ENCODE results near the gene PLCB1. TPM values are rescaled to one million over a fixed set of nuclear protein-coding genes. Genes with fewer than 3 reads are reported as not detected.

Gene PLCB1
- polyA plus RNA-seq, 1 experiment, result 16.4 TPM

- Histone ChIP-seq H3K4me3 (ENCODE audit: low read depth, low read length) (no peak overlapping the region), H3K27me3 (ENCODE audit: control insufficient read depth, insufficient read depth, low read length) (no peaks in the 10 kb centered on the region), H3K9me3 (ENCODE audit: control insufficient read depth, insufficient read depth, low read length) (no peaks in the 10 kb centered on the region), H3K27ac (ENCODE audit: low read depth, low read length) (no peak overlapping the region)
- ChIA-PET POLR2A (no interaction called here), CTCF (interaction anchor here (1.0 kb wide), 1 partner anchor 9 kb away, joined by 3 read pairs; no protein-coding TSS in a partner anchor)
- no peak for DNase-seq (ENCODE audit: low read depth, low spot score)
- TF ChIP-seq CTCF (IDR thresholded peaks at IDR 0.05; ENCODE audit: low read depth, low read length), result no peak
Measured at GRCh38 chr20:8624616-8625015, 492.6 kb downstream of the PLCB1 start.

GRCh38 chr20:8627340-8628004 is 495.4 kb downstream of the PLCB1 start:
- DNase-seq (ENCODE audit: low read depth, low spot score), result no peak
- H3K27ac ChIP-seq (ENCODE audit: low read depth, low read length), result no peak overlapping the region
- CTCF ChIA-PET, result no interaction called here
- H3K27me3 ChIP-seq (ENCODE audit: control insufficient read depth, insufficient read depth, low read length), result no peaks in the 10 kb centered on the region
- POLR2A ChIA-PET, result no interaction called here
- H3K9me3 ChIP-seq (ENCODE audit: control insufficient read depth, insufficient read depth, low read length), result no peaks in the 10 kb centered on the region
- H3K4me3 ChIP-seq (ENCODE audit: low read depth, low read length), result no peak overlapping the region
- no peak for TF ChIP-seq CTCF (IDR thresholded peaks at IDR 0.05; ENCODE audit: low read depth, low read length)

- DNase-seq (ENCODE audit: low read depth, low spot score), result no peak
- POLR2A ChIA-PET, result no interaction called here
- Histone ChIP-seq H3K27me3 (ENCODE audit: control insufficient read depth, insufficient read depth, low read length) (no peaks in the 10 kb centered on the region), H3K27ac (ENCODE audit: low read depth, low read length) (no peak overlapping the region), H3K9me3 (ENCODE audit: control insufficient read depth, insufficient read depth, low read length) (no peaks in the 10 kb centered on the region), H3K4me3 (ENCODE audit: low read depth, low read length) (no peak overlapping the region)
- TF ChIP-seq CTCF (IDR thresholded peaks at IDR 0.05; ENCODE audit: low read depth, low read length), result no peak
- CTCF ChIA-PET, result no interaction called here
Measured at GRCh38 chr20:8631271-8631670, 499.2 kb downstream of the PLCB1 start.

GRCh38 chr20:8633366-8633765 is 501.3 kb downstream of the PLCB1 start:
- DNase-seq (ENCODE audit: low read depth, low spot score), result no peak
- ChIA-PET CTCF (interaction anchor here (0.5 kb wide), 1 partner anchor 589 kb away, joined by 3 read pairs; no protein-coding TSS in a partner anchor), POLR2A (no interaction called here)

More at GRCh38 chr20:8633366-8633765, 501.3 kb downstream of the PLCB1 start:
- no peaks in the 10 kb centered on the region for H3K27me3 ChIP-seq (ENCODE audit: control insufficient read depth, insufficient read depth, low read length)
- TF ChIP-seq CTCF (IDR thresholded peaks at IDR 0.05; ENCODE audit: low read depth, low read length), result no peak
- no peak overlapping the region for H3K27ac ChIP-seq (ENCODE audit: low read depth, low read length)
- H3K9me3 ChIP-seq (ENCODE audit: control insufficient read depth, insufficient read depth, low read length), result no peaks in the 10 kb centered on the region
- H3K4me3 ChIP-seq (ENCODE audit: low read depth, low read length), result no peak overlapping the region

All from AG04450 (cell line).